Gastroesophageal sphincter (tissue), 3 donors: Measurements from ENCODE around the gene TARS1.

ENCODE experiments used
- CTCF ChIP-seq, 4 experiments: fragments of 200-600 bp in 2 of 4; fragments of 450-650 bp in 2 of 4; sonication (generic) in 1 of 4; IDR thresholded peaks; one replicate each; pipeline ENCODE4 v1.5.1; 2017 to 2019; ENCODE audit warnings: antibody characterized with exemption in 4 of 4, mild to moderate bottlenecking in 2 of 4, moderate library complexity in 2 of 4
- EP300 ChIP-seq: sonication (generic); formaldehyde crosslinking; IDR thresholded peaks from one replicate; pipeline ENCODE4 v1.6.1; 2017; ENCODE audit warnings: antibody characterized with exemption, mild to moderate bottlenecking
- POLR2A ChIP-seq, 2 donors: fragments of 450-650 bp; IDR thresholded peaks; one replicate each; pipeline ENCODE4 v1.6.1; 2017; ENCODE audit warnings: antibody characterized with exemption in 2 of 2, mild to moderate bottlenecking in 2 of 2, moderate library complexity in 1 of 2
- POLR2AphosphoS5 ChIP-seq: sonication (generic); formaldehyde crosslinking; IDR thresholded peaks from one replicate; pipeline ENCODE4 v1.6.1; 2017; ENCODE audit warnings: antibody characterized with exemption

DNA sequence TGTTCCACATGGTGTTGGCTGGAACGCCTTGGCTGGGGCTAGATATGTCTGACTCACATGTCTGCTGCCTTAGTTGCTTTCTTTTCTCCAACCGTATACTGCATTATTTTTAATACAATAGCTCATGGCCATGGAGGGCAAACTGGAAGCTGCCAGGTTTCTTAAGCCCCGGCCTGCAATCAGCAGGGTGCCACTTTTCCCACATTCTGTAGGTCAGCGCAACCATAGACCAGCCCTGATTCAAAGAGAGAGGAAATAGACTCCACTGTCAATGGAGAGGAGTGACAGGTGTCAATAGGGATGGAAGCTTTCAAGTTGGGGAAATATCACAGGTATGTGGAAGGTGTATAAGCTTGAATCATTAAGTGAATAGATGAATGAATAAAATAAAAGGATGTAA lies 60.5 kb downstream of the TARS1 start:
- TF ChIP-seq POLR2A (IDR thresholded peaks at IDR 0.05) (no peak), CTCF (IDR thresholded peaks at IDR 0.05) (no peak), POLR2AphosphoS5 (no peak), EP300 (no peak)
